ENCODE measurements around the gene ZBTB7C. TPM values are rescaled to one million over a fixed set of nuclear protein-coding genes. Genes with fewer than 3 reads are reported as not detected.

The ZBTB7C gene
- total RNA-seq, 1 donor from 2014 or later, result 7.4 TPM

- Mint-ChIP-seq H3K4me3 (no peak overlapping the region), H3K27me3 (ENCODE audit: low read depth) (no peaks in the 10 kb centered on the region), H3K4me1 (peaks cover 2% of the 10 kb centered on the region), H3K9me3 (peaks cover 4% of the 10 kb centered on the region), H3K27ac (no peak overlapping the region), H3K36me3 (no peaks in the 10 kb centered on the region)
- TF ChIP-seq, protein P1, sequence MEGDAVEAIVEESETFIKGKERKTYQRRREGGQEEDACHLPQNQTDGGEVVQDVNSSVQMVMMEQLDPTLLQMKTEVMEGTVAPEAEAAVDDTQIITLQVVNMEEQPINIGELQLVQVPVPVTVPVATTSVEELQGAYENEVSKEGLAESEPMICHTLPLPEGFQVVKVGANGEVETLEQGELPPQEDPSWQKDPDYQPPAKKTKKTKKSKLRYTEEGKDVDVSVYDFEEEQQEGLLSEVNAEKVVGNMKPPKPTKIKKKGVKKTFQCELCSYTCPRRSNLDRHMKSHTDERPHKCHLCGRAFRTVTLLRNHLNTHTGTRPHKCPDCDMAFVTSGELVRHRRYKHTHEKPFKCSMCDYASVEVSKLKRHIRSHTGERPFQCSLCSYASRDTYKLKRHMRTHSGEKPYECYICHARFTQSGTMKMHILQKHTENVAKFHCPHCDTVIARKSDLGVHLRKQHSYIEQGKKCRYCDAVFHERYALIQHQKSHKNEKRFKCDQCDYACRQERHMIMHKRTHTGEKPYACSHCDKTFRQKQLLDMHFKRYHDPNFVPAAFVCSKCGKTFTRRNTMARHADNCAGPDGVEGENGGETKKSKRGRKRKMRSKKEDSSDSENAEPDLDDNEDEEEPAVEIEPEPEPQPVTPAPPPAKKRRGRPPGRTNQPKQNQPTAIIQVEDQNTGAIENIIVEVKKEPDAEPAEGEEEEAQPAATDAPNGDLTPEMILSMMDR (IDR thresholded peaks at IDR 0.05; ENCODE audit: unreplicated experiment), result no peak
- no peak for DNase-seq (ENCODE audit: low spot score in 2 of 2, unreplicated experiment in 2 of 2)
These were observed 33.9 kb downstream of the ZBTB7C start for GRCh38 chr18:48375150-48375800.

DNA sequence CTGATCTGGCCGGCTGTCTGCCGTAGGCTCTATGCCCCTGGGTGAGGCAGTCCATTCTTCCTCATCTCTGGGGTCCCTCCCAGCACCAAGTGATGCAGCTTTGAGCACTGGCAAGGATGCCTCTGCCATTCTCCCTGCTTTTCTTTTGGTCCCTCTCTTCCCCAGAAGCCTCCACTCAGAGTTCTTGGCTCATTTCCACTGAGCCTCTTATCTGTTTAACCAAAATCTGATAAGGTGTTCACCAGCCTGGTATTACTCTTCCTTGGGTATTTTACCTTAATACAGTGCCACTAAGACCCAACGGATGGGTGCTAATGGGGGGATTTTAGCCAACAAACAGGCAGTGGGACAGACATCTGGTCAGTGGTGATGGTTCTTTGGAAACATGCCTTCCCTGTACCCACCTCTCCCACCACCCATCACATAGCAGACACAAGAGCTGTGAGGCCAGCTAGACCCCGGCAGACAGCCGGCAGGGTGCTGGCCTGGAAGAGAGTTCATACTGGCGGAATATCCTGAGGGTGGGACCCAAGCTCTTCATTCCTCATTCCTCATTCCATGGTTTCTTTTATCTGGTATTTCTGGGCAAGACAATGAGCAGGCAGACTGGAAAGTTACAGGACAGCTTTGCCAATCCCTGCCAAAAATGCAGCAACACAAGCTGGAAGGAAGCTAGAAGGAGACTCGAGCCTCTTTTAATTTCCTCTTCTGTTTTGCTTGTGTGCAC lies 34.6 kb downstream of the ZBTB7C start:
- H3K4me1 Mint-ChIP-seq, result peaks cover 2% of the 10 kb centered on the region
- TF ChIP-seq, protein P1 (IDR thresholded peaks at IDR 0.05; ENCODE audit: unreplicated experiment), result no peak
- H3K36me3 Mint-ChIP-seq, result peaks cover 1% of the 10 kb centered on the region
- H3K27me3 Mint-ChIP-seq (ENCODE audit: low read depth), result no peaks in the 10 kb centered on the region
- DNase-seq (ENCODE audit: low spot score in 2 of 2, unreplicated experiment in 2 of 2), result no peak
- H3K4me3 Mint-ChIP-seq, result no peak overlapping the region
- no peak overlapping the region for H3K27ac Mint-ChIP-seq
- peaks cover 9% of the 10 kb centered on the region for H3K9me3 Mint-ChIP-seq

- Mint-ChIP-seq H3K9me3 (peaks cover 13% of the 10 kb centered on the region), H3K27me3 (ENCODE audit: low read depth) (no peaks in the 10 kb centered on the region)
These were observed 37.2 kb downstream of the ZBTB7C start for GRCh38 chr18:48371854-48372602.

GRCh38 chr18:48367557-48367956 lies 41.6 kb downstream of the ZBTB7C start:
- DNase-seq (ENCODE audit: low spot score in 2 of 2, unreplicated experiment in 2 of 2), result no peak
- Mint-ChIP-seq H3K36me3 (peaks cover 4% of the 10 kb centered on the region), H3K27me3 (ENCODE audit: low read depth) (no peaks in the 10 kb centered on the region), H3K4me3 (no peak overlapping the region), H3K9me3 (peaks cover 25% of the 10 kb centered on the region), H3K27ac (no peak overlapping the region), H3K4me1 (peaks cover 11% of the 10 kb centered on the region)
- TF ChIP-seq, protein P1 (IDR thresholded peaks at IDR 0.05; ENCODE audit: unreplicated experiment), result no peak

More at GRCh38 chr18:48371854-48372602, 37.2 kb downstream of the ZBTB7C start:
- peaks cover 4% of the 10 kb centered on the region for H3K36me3 Mint-ChIP-seq
- H3K4me3 Mint-ChIP-seq, result no peak overlapping the region
- peaks cover 2% of the 10 kb centered on the region for H3K4me1 Mint-ChIP-seq
- TF ChIP-seq, protein P1 (IDR thresholded peaks at IDR 0.05; ENCODE audit: unreplicated experiment), result no peak
- no peak overlapping the region for H3K27ac Mint-ChIP-seq
- no peak for DNase-seq (ENCODE audit: low spot score in 2 of 2, unreplicated experiment in 2 of 2)

- peaks cover 25% of the 10 kb centered on the region for H3K9me3 Mint-ChIP-seq
- H3K27ac Mint-ChIP-seq, result no peak overlapping the region
- peaks cover 11% of the 10 kb centered on the region for H3K4me1 Mint-ChIP-seq
- H3K36me3 Mint-ChIP-seq, result peaks cover 4% of the 10 kb centered on the region
- TF ChIP-seq, protein P1 (IDR thresholded peaks at IDR 0.05; ENCODE audit: unreplicated experiment), result no peak
- no peak for DNase-seq (ENCODE audit: low spot score in 2 of 2, unreplicated experiment in 2 of 2)
- no peaks in the 10 kb centered on the region for H3K27me3 Mint-ChIP-seq (ENCODE audit: low read depth)
- H3K4me3 Mint-ChIP-seq, result no peak overlapping the region
These were observed 43.2 kb downstream of the ZBTB7C start for GRCh38 chr18:48365965-48366364.

Measured in mesothelial cell of epicardium (in vitro differentiated cells).